ENCODE measurements around the gene PPP1R14C.

PPP1R14C gene

GRCh38 chr6:150252714-150253444, 110.0 kb downstream of the PPP1R14C start:
- no peak for DNase-seq (ENCODE audit: low spot score in 2 of 2)
- no peaks in the 10 kb centered on the region for H3K9me3 ChIP-seq
- no peak overlapping the region for H3K4me3 ChIP-seq
- H3K36me3 ChIP-seq (replicated peaks) = no peaks in the 10 kb centered on the region
- in situ Hi-C loops (cut with MboI; ENCODE audit: low sequenced_read_pairs) = no loop called here
- peaks cover 11% of the 10 kb centered on the region; the same call in 1 of the 2 replicates for H3K27me3 ChIP-seq (ENCODE audit: low read depth)
- no peaks in the 10 kb centered on the region for H3K4me1 ChIP-seq

GRCh38 chr6:150253489-150253888, 110.6 kb downstream of the PPP1R14C start:
- DNase-seq (ENCODE audit: low spot score in 2 of 2) = no peak
- Histone ChIP-seq H3K36me3 (replicated peaks) (no peaks in the 10 kb centered on the region), H3K4me3 (no peak overlapping the region), H3K4me1 (no peaks in the 10 kb centered on the region), H3K27me3 (ENCODE audit: low read depth) (peaks cover 11% of the 10 kb centered on the region; the same call in 1 of the 2 replicates), H3K9me3 (no peaks in the 10 kb centered on the region)
- in situ Hi-C loops (cut with MboI; ENCODE audit: low sequenced_read_pairs) = no loop called here

- no peaks in the 10 kb centered on the region for H3K4me1 ChIP-seq
- H3K27me3 ChIP-seq (ENCODE audit: low read depth) = peaks cover 11% of the 10 kb centered on the region; the same call in 1 of the 2 replicates
- no peaks in the 10 kb centered on the region for H3K36me3 ChIP-seq (replicated peaks)
- DNase-seq (ENCODE audit: low spot score in 2 of 2) = no peak
- no peak overlapping the region for H3K4me3 ChIP-seq
- H3K9me3 ChIP-seq = no peaks in the 10 kb centered on the region
- in situ Hi-C loops (cut with MboI; ENCODE audit: low sequenced_read_pairs) = no loop called here
These were observed 111.9 kb downstream of the PPP1R14C start for GRCh38 chr6:150254770-150255169.

GRCh38 chr6:150255840-150256239, 113.0 kb downstream of the PPP1R14C start:
- no peak for DNase-seq (ENCODE audit: low spot score in 2 of 2)
- Histone ChIP-seq H3K4me1 (no peaks in the 10 kb centered on the region), H3K9me3 (no peaks in the 10 kb centered on the region), H3K4me3 (no peak overlapping the region), H3K36me3 (replicated peaks) (no peaks in the 10 kb centered on the region), H3K27me3 (ENCODE audit: low read depth) (peaks cover 11% of the 10 kb centered on the region; the same call in 1 of the 2 replicates)
- in situ Hi-C loops (cut with MboI; ENCODE audit: low sequenced_read_pairs) = no loop called here

GRCh38 chr6:150256618-150257272, 113.9 kb downstream of the PPP1R14C start:
- H3K27me3 ChIP-seq (ENCODE audit: low read depth) = peaks cover 11% of the 10 kb centered on the region; the same call in 1 of the 2 replicates
- no peaks in the 10 kb centered on the region for H3K4me1 ChIP-seq
- in situ Hi-C loops (cut with MboI; ENCODE audit: low sequenced_read_pairs) = no loop called here
- H3K4me3 ChIP-seq = no peak overlapping the region
- no peaks in the 10 kb centered on the region for H3K9me3 ChIP-seq
- no peaks in the 10 kb centered on the region for H3K36me3 ChIP-seq (replicated peaks)
- DNase-seq (ENCODE audit: low spot score in 2 of 2) = no peak

GRCh38 chr6:150258381-150258780, 115.5 kb downstream of the PPP1R14C start:
- Histone ChIP-seq H3K27me3 (ENCODE audit: low read depth) (peaks cover 13% of the 10 kb centered on the region; the same call in 1 of the 2 replicates), H3K36me3 (replicated peaks) (no peaks in the 10 kb centered on the region), H3K9me3 (no peaks in the 10 kb centered on the region), H3K4me1 (no peaks in the 10 kb centered on the region), H3K4me3 (no peak overlapping the region)
- in situ Hi-C loops (cut with MboI; ENCODE audit: low sequenced_read_pairs) = no loop called here
- DNase-seq (ENCODE audit: low spot score in 2 of 2) = no peak

GRCh38 chr6:150260931-150261330, 118.1 kb downstream of the PPP1R14C start:
- in situ Hi-C loops (cut with MboI; ENCODE audit: low sequenced_read_pairs) = no loop called here
- H3K36me3 ChIP-seq (replicated peaks) = no peaks in the 10 kb centered on the region
- H3K4me1 ChIP-seq = no peaks in the 10 kb centered on the region
- H3K4me3 ChIP-seq = no peak overlapping the region
- H3K27me3 ChIP-seq (ENCODE audit: low read depth) = peaks cover 9% of the 10 kb centered on the region; the same call in 1 of the 2 replicates
- DNase-seq (ENCODE audit: low spot score in 2 of 2) = no peak
- no peaks in the 10 kb centered on the region for H3K9me3 ChIP-seq

- no peaks in the 10 kb centered on the region for H3K36me3 ChIP-seq (replicated peaks)
- H3K9me3 ChIP-seq = no peaks in the 10 kb centered on the region
- H3K27me3 ChIP-seq (ENCODE audit: low read depth) = peaks cover 5% of the 10 kb centered on the region; the same call in 1 of the 2 replicates
- in situ Hi-C loops (cut with MboI; ENCODE audit: low sequenced_read_pairs) = no loop called here
- H3K4me3 ChIP-seq = no peak overlapping the region
- DNase-seq (ENCODE audit: low spot score in 2 of 2) = no peak
- no peaks in the 10 kb centered on the region for H3K4me1 ChIP-seq
These were observed 119.3 kb downstream of the PPP1R14C start for GRCh38 chr6:150261997-150262697.

GRCh38 chr6:150263765-150264404, 121.0 kb downstream of the PPP1R14C start:
- H3K27me3 ChIP-seq (ENCODE audit: low read depth) = peaks cover 5% of the 10 kb centered on the region; the same call in 1 of the 2 replicates
- H3K36me3 ChIP-seq (replicated peaks) = no peaks in the 10 kb centered on the region
- no peak overlapping the region for H3K4me3 ChIP-seq
- in situ Hi-C loops (cut with MboI; ENCODE audit: low sequenced_read_pairs) = no loop called here
- H3K4me1 ChIP-seq = no peaks in the 10 kb centered on the region
- DNase-seq (ENCODE audit: low spot score in 2 of 2) = no peak
- H3K9me3 ChIP-seq = no peaks in the 10 kb centered on the region

- in situ Hi-C loops (cut with MboI; ENCODE audit: low sequenced_read_pairs) = no loop called here
- Histone ChIP-seq H3K27me3 (ENCODE audit: low read depth) (peaks cover 5% of the 10 kb centered on the region; the same call in 1 of the 2 replicates), H3K4me1 (no peaks in the 10 kb centered on the region), H3K9me3 (no peaks in the 10 kb centered on the region), H3K36me3 (replicated peaks) (no peaks in the 10 kb centered on the region), H3K4me3 (no peak overlapping the region)
- DNase-seq (ENCODE audit: low spot score in 2 of 2) = no peak
These were observed 123.5 kb downstream of the PPP1R14C start for GRCh38 chr6:150266309-150266708.

- peaks cover 5% of the 10 kb centered on the region; the same call in 1 of the 2 replicates for H3K27me3 ChIP-seq (ENCODE audit: low read depth)
- no peaks in the 10 kb centered on the region for H3K4me1 ChIP-seq
- no peak for DNase-seq (ENCODE audit: low spot score in 2 of 2)
- H3K36me3 ChIP-seq (replicated peaks) = no peaks in the 10 kb centered on the region
- H3K9me3 ChIP-seq = no peaks in the 10 kb centered on the region
- no peak overlapping the region for H3K4me3 ChIP-seq
- in situ Hi-C loops (cut with MboI; ENCODE audit: low sequenced_read_pairs) = no loop called here
These were observed 124.3 kb downstream of the PPP1R14C start for GRCh38 chr6:150266963-150267685.

- Histone ChIP-seq H3K4me3 (no peak overlapping the region), H3K4me1 (no peaks in the 10 kb centered on the region), H3K27me3 (ENCODE audit: low read depth) (peaks cover 5% of the 10 kb centered on the region; the same call in 1 of the 2 replicates), H3K36me3 (replicated peaks) (no peaks in the 10 kb centered on the region), H3K9me3 (no peaks in the 10 kb centered on the region)
- in situ Hi-C loops (cut with MboI; ENCODE audit: low sequenced_read_pairs) = no loop called here
- no peak for DNase-seq (ENCODE audit: low spot score in 2 of 2)
These were observed 125.1 kb downstream of the PPP1R14C start for GRCh38 chr6:150267686-150268561.
